Adipose tissue (tissue), 3 donors: ENCODE results near the gene ZNF385D. TPM values are rescaled to one million over a fixed set of nuclear protein-coding genes. Genes with fewer than 3 reads are reported as not detected.
"Not testable (repeated sequence)": the region's sequence is repeated elsewhere in the genome, so short reads cannot be mapped to it uniquely, and the experiment has no call there.

Source experiments
- H3K27ac ChIP-seq: one replicate; pipeline ENCODE4 v1.5.1; 2013; ENCODE audit warnings: low read depth, low read length
- WGBS, 3 donors: extraction: QIAGEN DNeasy Blood & Tissue Kit; methylation state at CpG; one replicate each; pipeline ENCODE4 v1.1.7; 2013; 5-methylcytosine and 5-hydroxymethylcytosine counted together
- polyA plus RNA-seq, 3 donors: library from polyadenylated mRNA; stranded (reverse); fragments of 200-250 nt; gene quantifications; one replicate each; pipeline ENCODE4 v1.2.3, GENCODE V29; 2013
- donor health status: healthy with polysubstance abuse.
- donor health status: Bipolar disorder and iron deficiency.
- donor health status: healthy.

ZNF385D gene
- polyA plus RNA-seq, 3 donors = 0.49 to 3.9 (median 3.9) TPM

- 66 to 91% (median 88%) methylated on average over 5 of the region's 5 CpGs for WGBS, 3 donors
- H3K27ac ChIP-seq = not testable (repeated sequence)
Observed at GRCh38 chr3:21378036-21378435, 373.0 kb downstream of the ZNF385D start.

- no peak overlapping the region for H3K27ac ChIP-seq
Observed at GRCh38 chr3:21377071-21377769, 373.8 kb downstream of the ZNF385D start.

DNA sequence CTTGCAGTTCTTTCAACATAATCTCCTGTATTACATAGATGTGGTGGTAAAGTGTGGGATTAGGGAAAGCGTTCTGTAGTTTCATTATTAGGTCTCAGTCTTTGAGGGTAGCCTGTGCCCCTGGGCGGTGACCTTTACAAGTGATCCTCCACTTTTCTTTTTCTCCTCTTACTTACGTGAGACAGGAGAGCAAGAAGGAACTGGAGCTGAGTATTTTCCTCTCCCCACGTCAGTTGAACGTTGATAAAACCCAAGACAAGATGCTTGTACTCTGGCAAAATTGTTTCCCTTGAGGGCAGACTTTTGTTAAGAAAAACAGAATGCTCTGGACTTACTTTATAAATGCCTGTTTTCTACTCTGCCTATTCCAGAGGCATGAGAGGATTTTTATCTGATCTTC, 378.7 kb downstream of the ZNF385D start:
- WGBS, 3 donors = 50 to 59% (median 58%) methylated on average over 5 of the region's 5 CpGs
- no peak overlapping the region for H3K27ac ChIP-seq
